IMR-90 (cell line): Measurements from ENCODE around the gene TBC1D24.

Experiments
- BHLHE40 ChIP-seq: fragments of 150-350 bp; IDR thresholded peaks from 2 replicates; pipeline ENCODE4 v1.6.1; 2016; ENCODE audit warnings: mild to moderate bottlenecking, low read depth, low read length
- CEBPB ChIP-seq: IDR thresholded peaks from 2 replicates; pipeline ENCODE4 v1.6.1; 2012; ENCODE audit warnings: low read depth, low read length, improper control_type of control experiment
- CTCF ChIP-seq: conservative IDR thresholded peaks from 2 replicates; pipeline ENCODE4 v1.5.1; 2012; ENCODE audit warnings: mild to moderate bottlenecking, low read depth, low read length, improper control_type of control experiment
- ELK1 ChIP-seq: fragments of 150-350 bp; IDR thresholded peaks from 2 replicates; pipeline ENCODE4 v1.6.1; 2016; ENCODE audit warnings: low read depth, mild to moderate bottlenecking, low read length, moderate library complexity, borderline replicate concordance
- FOS ChIP-seq: fragments of 150-350 bp; IDR thresholded peaks from 2 replicates; pipeline ENCODE4 v1.6.1; 2016; ENCODE audit warnings: low read depth, low read length
- MAFK ChIP-seq: IDR thresholded peaks from 2 replicates; pipeline ENCODE4 v1.6.1; 2012; ENCODE audit warnings: low read depth, low read length, improper control_type of control experiment
- MXI1 ChIP-seq: IDR thresholded peaks from 2 replicates; pipeline ENCODE4 v1.6.1; 2012; ENCODE audit warnings: low read depth, mild to moderate bottlenecking, low read length, moderate library complexity, borderline replicate concordance
- POLR2A ChIP-seq: IDR thresholded peaks from 2 replicates; pipeline ENCODE4 v1.6.1; 2012; ENCODE audit warnings: mild to moderate bottlenecking, low read depth, low read length
- RAD21 ChIP-seq: IDR thresholded peaks from 2 replicates; pipeline ENCODE4 v1.6.1; 2012; ENCODE audit warnings: low read length, improper control_type of control experiment
- RFX5 ChIP-seq: IDR thresholded peaks from 2 replicates; pipeline ENCODE4 v1.8.0; 2012; ENCODE audit warnings: low read depth, mild to moderate bottlenecking, low read length, moderate library complexity
- SMC3 ChIP-seq: fragments of 150-350 bp; IDR thresholded peaks from 2 replicates; pipeline ENCODE4 v1.6.1; 2016; ENCODE audit warnings: low read depth, mild to moderate bottlenecking, antibody characterized with exemption, low read length, moderate library complexity
- USF2 ChIP-seq: fragments of 150-350 bp; IDR thresholded peaks from 2 replicates; pipeline ENCODE4 v1.6.1; 2017; ENCODE audit warnings: mild to moderate bottlenecking, antibody characterized with exemption, low read length, low read depth

GRCh38 chr16:2511128-2511800, 36.3 kb downstream of the TBC1D24 start:
- TF ChIP-seq CTCF (no peak), MXI1 (no peak), USF2 (no peak), POLR2A (no peak), BHLHE40 (no peak), RFX5 (no peak), CEBPB (no peak), ELK1 (no peak), SMC3 (no peak), MAFK (no peak), RAD21 (no peak), FOS (no peak)
